Skeletal muscle cell (primary cell): Measurements from ENCODE around the gene PLBD2.

Experiments
- DNase-seq: peaks from one replicate; pipeline ENCODE4 v3.0.0-alpha.2; 2010; ENCODE audit warnings: low read depth
- H3K4me3 ChIP-seq: 2 replicates; pipeline ENCODE4 v1.5.1; 2011; ENCODE audit warnings: low read depth, mild to moderate bottlenecking, control low read depth, low read length, moderate library complexity

Gene PLBD2

GRCh38 chr12:113366827-113367226 lies 8.4 kb downstream of the PLBD2 start:
- DNase-seq: no peak
- no peak overlapping the region for H3K4me3 ChIP-seq

- DNase-seq: no peak
Measured at GRCh38 chr12:113368331-113368730, 9.9 kb downstream of the PLBD2 start.

GRCh38 chr12:113369391-113369985 lies 11.1 kb downstream of the PLBD2 start:
- H3K4me3 ChIP-seq: no peak overlapping the region
- no peak for DNase-seq

More at GRCh38 chr12:113368331-113368730, 9.9 kb downstream of the PLBD2 start:
- H3K4me3 ChIP-seq: no peak overlapping the region

GRCh38 chr12:113370923-113371682 lies 12.7 kb downstream of the PLBD2 start:
- no peak for DNase-seq
- no peak overlapping the region for H3K4me3 ChIP-seq

GRCh38 chr12:113371808-113372207 lies 13.4 kb downstream of the PLBD2 start:
- DNase-seq: no peak
- no peak overlapping the region for H3K4me3 ChIP-seq

GRCh38 chr12:113372371-113372770 lies 14.0 kb downstream of the PLBD2 start:
- no peak for DNase-seq
- no peak overlapping the region for H3K4me3 ChIP-seq

- H3K4me3 ChIP-seq: no peak overlapping the region
- no peak for DNase-seq
Measured at GRCh38 chr12:113373440-113373839, 15.1 kb downstream of the PLBD2 start.

GRCh38 chr12:113373969-113374368 lies 15.6 kb downstream of the PLBD2 start:
- H3K4me3 ChIP-seq: no peak overlapping the region
- no peak for DNase-seq

- DNase-seq: no peak
- H3K4me3 ChIP-seq: no peak overlapping the region
Measured at GRCh38 chr12:113374823-113375428, 16.5 kb downstream of the PLBD2 start.

- H3K4me3 ChIP-seq: no peak overlapping the region
- DNase-seq: no peak
Measured at GRCh38 chr12:113378291-113378690, 19.9 kb downstream of the PLBD2 start.

GRCh38 chr12:113381220-113381619 lies 22.8 kb downstream of the PLBD2 start:
- DNase-seq: no peak
- H3K4me3 ChIP-seq: no peak overlapping the region

GRCh38 chr12:113382206-113382605 lies 23.8 kb downstream of the PLBD2 start:
- no peak overlapping the region for H3K4me3 ChIP-seq
- DNase-seq: no peak

GRCh38 chr12:113384778-113385177 lies 26.4 kb downstream of the PLBD2 start:
- no peak for DNase-seq
- no peak overlapping the region for H3K4me3 ChIP-seq

- H3K4me3 ChIP-seq: no peak overlapping the region
- DNase-seq: no peak
Measured at GRCh38 chr12:113385282-113385882, 27.0 kb downstream of the PLBD2 start.

GRCh38 chr12:113386866-113387566 lies 28.6 kb downstream of the PLBD2 start:
- H3K4me3 ChIP-seq: no peak overlapping the region
- DNase-seq: no peak

GRCh38 chr12:113387631-113388030 lies 29.2 kb downstream of the PLBD2 start:
- no peak overlapping the region for H3K4me3 ChIP-seq
- DNase-seq: no peak

- DNase-seq: no peak
- no peak overlapping the region for H3K4me3 ChIP-seq
Measured at GRCh38 chr12:113388351-113388750, 30.0 kb downstream of the PLBD2 start.

GRCh38 chr12:113390064-113391043 lies 32.0 kb downstream of the PLBD2 start:
- DNase-seq: no peak
- no peak overlapping the region for H3K4me3 ChIP-seq

GRCh38 chr12:113391145-113391544 lies 32.8 kb downstream of the PLBD2 start:
- no peak for DNase-seq
- no peak overlapping the region for H3K4me3 ChIP-seq
